Testis (tissue), 3 donors: ENCODE measurements around the gene MYEOV. TPM values are rescaled to one million over a fixed set of nuclear protein-coding genes. Genes with fewer than 3 reads are reported as not detected.

Source experiments
- DNase-seq: peaks from one replicate; pipeline ENCODE4 v3.0.0-alpha.2; 2019
- H3K27ac ChIP-seq, 2 donors: fragments of 200-600 bp; sonication (generic); one replicate each; pipeline ENCODE4 v1.5.1; 2019
- H3K27me3 ChIP-seq: fragments of 200-600 bp; sonication (generic); one replicate; pipeline ENCODE4 v1.5.1; 2019
- H3K36me3 ChIP-seq: fragments of 200-600 bp; sonication (generic); one replicate; pipeline ENCODE4 v1.5.1; 2017; ENCODE audit warnings: low read depth; ENCODE audit errors: missing control alignments
- H3K4me1 ChIP-seq: fragments of 200-600 bp; sonication (generic); one replicate; pipeline ENCODE4 v1.5.1; 2019
- H3K4me3 ChIP-seq, 2 donors: fragments of 200-600 bp; sonication (generic); one replicate each; pipeline ENCODE4 v1.5.1; 2017 to 2019
- H3K9me3 ChIP-seq: fragments of 200-600 bp; sonication (generic); one replicate; pipeline ENCODE4 v1.5.1; 2017
- POLR2A ChIP-seq: fragments of 450-650 bp; IDR thresholded peaks from one replicate; pipeline ENCODE4 v1.6.1; 2017; ENCODE audit warnings: antibody characterized with exemption, mild to moderate bottlenecking, moderate library complexity
- WGBS, 2 donors: methylation state at CpG; one replicate each; pipeline ENCODE4 v1.1.5; 2018; 5-methylcytosine and 5-hydroxymethylcytosine counted together
- intact Hi-C: fragments of 100-400 bp; cut with DNase I; formaldehyde crosslinking; loops from one replicate; pipeline ENCODE4 v1.15.1; 2023; ENCODE audit warnings: low total_unique reads
- polyA plus RNA-seq: library from polyadenylated mRNA; stranded (reverse); fragments of 350-450 nt; fragmentation: Illumina TruSeq; extraction: RNeasy Lipid Tissue Mini Kit (QIAGEN cat#74804); gene quantifications from one replicate; pipeline ENCODE4 v1.2.3, GENCODE V29; 2014; ENCODE audit warnings: low read depth, low replicate concordance; ENCODE audit not compliant: insufficient read depth
- total RNA-seq, 2 donors: library from RNA; depleted of rRNA; stranded (reverse); fragments of >200 nt; gene quantifications; one replicate each; pipeline ENCODE4 v1.2.3, GENCODE V29; 2016
- TF ChIP-seq, protein P1 (sequence below), 3 experiments: fragments of 450-650 bp in 2 of 3; fragments of 200-600 bp in 1 of 3; sonication (generic) in 1 of 3; IDR thresholded peaks; one replicate each; pipeline ENCODE4 v1.5.1; 2016 to 2019; ENCODE audit warnings: antibody characterized with exemption in 3 of 3, mild to moderate bottlenecking in 2 of 3, moderate library complexity in 1 of 3

The MYEOV gene
- total and polyA plus RNA-seq, 3 donors from 2014 or later = 0.43 to 1.1 (median 1.1) TPM

DNA sequence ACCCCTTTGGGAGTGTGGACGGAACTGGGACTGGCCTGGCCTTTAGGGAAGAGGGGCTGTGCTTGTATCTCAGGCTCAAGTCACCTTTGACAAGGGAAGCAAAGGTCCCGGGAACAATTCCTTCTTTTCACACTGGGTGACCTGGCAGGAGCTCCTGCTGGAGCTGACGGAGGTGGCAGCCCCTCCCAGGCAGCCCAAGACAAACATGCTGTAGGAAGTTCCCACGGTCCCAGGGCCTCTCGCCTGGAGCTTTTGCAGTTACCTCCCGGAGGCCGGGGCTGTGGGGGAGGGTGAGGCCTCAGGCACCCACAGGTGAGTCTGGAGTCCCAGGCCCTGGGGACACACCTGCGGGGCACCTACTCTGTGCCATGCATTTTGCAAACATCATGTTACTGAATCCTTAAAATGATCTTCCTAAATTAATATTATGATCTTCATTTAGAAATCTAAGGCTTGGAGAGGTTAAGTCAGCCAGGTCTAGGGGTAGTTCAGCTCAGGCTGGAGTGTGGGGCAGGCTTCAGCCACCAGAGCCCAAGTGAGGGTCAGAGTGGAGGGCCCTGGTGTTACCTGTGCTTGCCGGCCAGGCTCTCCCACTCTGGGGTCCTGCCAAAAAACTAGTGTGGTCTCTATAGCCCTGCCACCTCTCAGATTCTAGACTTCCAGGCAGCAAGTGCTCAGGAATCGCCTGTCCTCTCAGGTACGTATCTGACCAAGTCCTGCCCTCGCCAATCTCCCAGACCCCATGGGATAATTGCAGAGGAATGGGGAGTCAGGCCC lies 15.7 kb upstream of the MYEOV start:
- peaks cover 12% of the 10 kb centered on the region for H3K4me1 ChIP-seq
- H3K36me3 ChIP-seq = no peaks in the 10 kb centered on the region
- no peaks in the 10 kb centered on the region for H3K9me3 ChIP-seq
- no peak overlapping the region for H3K4me3 ChIP-seq
- WGBS, 2 donors = 56 to 76% methylated on average over 8 to 12 of the region's 12 CpGs
- TF ChIP-seq, protein P1, sequence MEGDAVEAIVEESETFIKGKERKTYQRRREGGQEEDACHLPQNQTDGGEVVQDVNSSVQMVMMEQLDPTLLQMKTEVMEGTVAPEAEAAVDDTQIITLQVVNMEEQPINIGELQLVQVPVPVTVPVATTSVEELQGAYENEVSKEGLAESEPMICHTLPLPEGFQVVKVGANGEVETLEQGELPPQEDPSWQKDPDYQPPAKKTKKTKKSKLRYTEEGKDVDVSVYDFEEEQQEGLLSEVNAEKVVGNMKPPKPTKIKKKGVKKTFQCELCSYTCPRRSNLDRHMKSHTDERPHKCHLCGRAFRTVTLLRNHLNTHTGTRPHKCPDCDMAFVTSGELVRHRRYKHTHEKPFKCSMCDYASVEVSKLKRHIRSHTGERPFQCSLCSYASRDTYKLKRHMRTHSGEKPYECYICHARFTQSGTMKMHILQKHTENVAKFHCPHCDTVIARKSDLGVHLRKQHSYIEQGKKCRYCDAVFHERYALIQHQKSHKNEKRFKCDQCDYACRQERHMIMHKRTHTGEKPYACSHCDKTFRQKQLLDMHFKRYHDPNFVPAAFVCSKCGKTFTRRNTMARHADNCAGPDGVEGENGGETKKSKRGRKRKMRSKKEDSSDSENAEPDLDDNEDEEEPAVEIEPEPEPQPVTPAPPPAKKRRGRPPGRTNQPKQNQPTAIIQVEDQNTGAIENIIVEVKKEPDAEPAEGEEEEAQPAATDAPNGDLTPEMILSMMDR (IDR thresholded peaks at IDR 0.05) = no peak
- TF ChIP-seq POLR2A = no peak
- no peaks in the 10 kb centered on the region for H3K27me3 ChIP-seq
- no peak for DNase-seq
- no peak overlapping the region for H3K27ac ChIP-seq
- intact Hi-C loops = no loop called here

DNA sequence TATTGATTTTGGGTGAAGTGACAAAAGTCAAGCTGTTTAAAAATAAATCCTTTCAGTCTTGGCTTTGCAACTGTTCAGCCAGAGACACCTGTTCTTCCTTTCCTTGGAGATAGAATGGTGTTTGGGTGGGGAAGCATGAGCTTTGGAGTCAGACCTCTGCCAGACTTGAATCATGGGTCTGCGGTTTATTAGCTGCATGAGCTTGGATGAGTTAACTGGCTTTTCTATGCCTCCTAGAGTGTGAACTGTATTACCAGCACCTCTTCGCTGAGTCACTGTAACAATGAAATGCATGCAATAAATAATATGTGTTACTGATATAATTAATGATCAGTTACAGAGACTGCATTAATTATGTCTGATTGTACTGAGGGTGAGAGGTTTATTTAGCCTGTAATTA lies 13.5 kb upstream of the MYEOV start:
- Histone ChIP-seq H3K4me1 (peaks cover 12% of the 10 kb centered on the region), H3K9me3 (no peaks in the 10 kb centered on the region), H3K27me3 (no peaks in the 10 kb centered on the region), H3K36me3 (no peaks in the 10 kb centered on the region), H3K4me3 (no peak overlapping the region), H3K27ac (no peak overlapping the region)
- TF ChIP-seq POLR2A = no peak
- intact Hi-C loops = no loop called here
- 72 to 75% methylated on average over 2 of the region's 2 CpGs for WGBS, 2 donors
- DNase-seq = no peak

DNA sequence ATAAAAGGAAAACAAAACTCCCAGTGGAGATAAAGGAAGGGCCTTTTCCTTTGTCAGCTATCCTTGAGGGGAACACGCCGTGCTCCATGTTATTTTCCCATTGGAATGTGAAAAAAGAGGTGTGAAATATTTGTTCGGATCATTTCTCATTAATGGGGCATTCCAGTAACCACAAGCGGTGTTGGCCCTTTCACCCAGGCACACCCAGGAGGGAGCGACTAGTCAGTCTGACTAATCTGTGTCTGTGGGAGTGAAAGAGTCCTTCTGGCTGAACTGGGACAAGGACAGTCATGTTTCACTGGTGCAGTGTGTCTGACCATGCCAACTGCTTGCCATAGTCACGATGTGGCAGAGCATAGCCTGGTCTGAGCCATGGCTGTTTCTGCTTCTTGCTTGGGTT lies 13.0 kb upstream of the MYEOV start:
- no peaks in the 10 kb centered on the region for H3K9me3 ChIP-seq
- WGBS, 2 donors = 32 to 47% methylated on average over 6 of the region's 6 CpGs
- H3K36me3 ChIP-seq = no peaks in the 10 kb centered on the region
- no peak overlapping the region for H3K27ac ChIP-seq
- peaks cover 12% of the 10 kb centered on the region for H3K4me1 ChIP-seq
- TF ChIP-seq POLR2A = no peak
- TF ChIP-seq, protein P1 (IDR thresholded peaks at IDR 0.05) = no peak
- no peaks in the 10 kb centered on the region for H3K27me3 ChIP-seq
- intact Hi-C loops = no loop called here
- peak; percentile 29 for DNase-seq
- H3K4me3 ChIP-seq = no peak overlapping the region

DNA sequence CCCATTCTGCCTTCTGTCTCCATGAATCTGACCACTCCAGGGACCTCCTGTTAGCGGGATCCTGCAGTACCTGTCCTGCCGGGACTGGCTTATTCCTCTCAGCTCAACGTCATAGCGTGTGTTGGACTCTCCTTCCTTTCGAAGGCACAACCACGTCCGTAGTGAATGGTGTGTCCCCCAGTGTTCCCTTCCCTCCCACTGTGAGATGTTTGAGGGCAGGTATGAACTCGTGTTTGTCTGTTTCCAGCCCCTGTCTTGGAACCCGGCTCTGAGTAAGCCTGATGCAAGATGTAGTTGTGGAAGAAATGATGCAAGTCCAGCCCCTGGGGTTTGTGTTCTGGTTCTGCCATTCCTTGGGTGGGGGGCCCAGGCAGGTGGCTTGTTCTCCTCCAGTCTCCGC lies 10.5 kb upstream of the MYEOV start:
- no peak for TF ChIP-seq POLR2A
- TF ChIP-seq, protein P1 (IDR thresholded peaks at IDR 0.05) = no peak
- Histone ChIP-seq H3K9me3 (no peaks in the 10 kb centered on the region), H3K27ac (no peak overlapping the region), H3K4me3 (no peak overlapping the region), H3K4me1 (peaks cover 3% of the 10 kb centered on the region), H3K27me3 (no peaks in the 10 kb centered on the region), H3K36me3 (no peaks in the 10 kb centered on the region)
- DNase-seq = no peak
- intact Hi-C loops = no loop called here
- WGBS, 2 donors = 92 to 95% methylated on average over 9 to 10 of the region's 10 CpGs

DNA sequence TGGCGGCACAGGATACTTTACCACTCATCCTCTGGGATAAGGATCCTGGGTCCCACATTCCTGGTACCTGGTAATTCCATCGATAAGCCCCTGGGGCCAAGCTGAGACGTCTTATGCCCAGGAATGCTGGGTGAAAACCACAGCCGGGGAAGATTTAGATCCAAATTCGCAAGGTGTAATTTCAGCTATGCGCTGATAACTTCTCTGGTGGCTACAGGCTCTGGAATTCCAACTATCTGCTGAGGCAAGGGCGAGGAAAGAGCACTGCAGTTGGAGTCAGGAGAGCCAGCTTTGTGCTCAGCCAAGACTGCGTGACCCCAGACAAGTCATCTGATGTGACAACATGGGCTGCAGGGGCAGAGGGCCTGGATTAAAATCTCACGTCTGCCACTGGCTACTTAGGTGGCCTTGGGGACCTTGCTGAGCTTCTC lies 9.9 kb upstream of the MYEOV start:
- no peak overlapping the region for H3K4me3 ChIP-seq
- no peaks in the 10 kb centered on the region for H3K27me3 ChIP-seq
- peaks cover 3% of the 10 kb centered on the region for H3K4me1 ChIP-seq
- H3K36me3 ChIP-seq = no peaks in the 10 kb centered on the region
- no peak for DNase-seq
- no peak overlapping the region for H3K27ac ChIP-seq
- WGBS, 2 donors = 86 to 93% methylated on average over 5 to 9 of the region's 9 CpGs
- no peaks in the 10 kb centered on the region for H3K9me3 ChIP-seq
- intact Hi-C loops = no loop called here
- TF ChIP-seq POLR2A = no peak
- TF ChIP-seq, protein P1 (IDR thresholded peaks at IDR 0.05) = no peak
